Measurements from ENCODE around the gene DSCAML1. TPM values are rescaled to one million over a fixed set of nuclear protein-coding genes. Genes with fewer than 3 reads are reported as not detected.
A peak's percentile ranks its signal among the peaks of the same experiment; 100 is the strongest.

The DSCAML1 gene
- total and polyA plus RNA-seq, 2 of the 8 experiments (the other 6 are each of a cell fraction or from before 2014, with no cell fraction given) = 0.19 to 0.24 TPM

DNA sequence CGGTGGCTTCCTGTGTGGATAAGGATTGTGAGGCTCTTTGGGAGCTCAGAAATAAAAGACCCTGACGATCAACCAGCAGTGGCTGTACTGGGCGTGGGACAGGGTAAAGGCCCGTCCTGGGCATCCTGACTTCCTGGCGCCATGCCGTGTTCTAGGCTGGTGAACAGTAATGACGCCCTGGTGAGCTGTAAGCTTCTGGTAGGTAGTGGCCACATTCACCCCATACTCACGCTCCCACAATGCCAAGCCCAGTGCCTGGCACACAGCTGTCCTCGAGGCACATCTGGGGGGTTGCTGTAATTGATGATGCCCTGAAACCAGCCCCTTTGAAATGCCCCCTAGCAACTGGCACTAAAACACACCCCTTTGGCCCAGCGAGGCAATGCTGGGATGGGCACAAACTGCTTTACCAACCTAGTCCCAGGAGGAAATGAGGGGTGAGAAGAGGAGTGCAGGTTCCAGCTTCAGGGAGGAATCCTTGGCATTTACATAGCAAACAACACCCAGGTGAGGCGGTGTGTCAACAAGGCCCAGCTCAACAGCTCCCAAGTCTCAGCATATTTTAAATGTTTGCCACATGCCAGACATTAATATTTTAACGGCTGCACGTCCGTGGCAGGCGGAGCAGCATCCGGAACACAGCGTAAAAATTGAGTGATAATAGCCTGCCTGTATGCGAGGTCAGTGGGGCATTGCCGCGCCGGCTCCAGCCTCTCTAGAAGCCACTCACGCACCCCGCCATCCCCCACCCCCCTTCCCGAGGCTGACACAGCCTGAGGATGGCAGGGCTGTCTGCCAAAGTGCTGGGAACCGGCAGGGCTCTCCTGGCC lies 79.3 kb downstream of the DSCAML1 start:
- no peak overlapping the region for H3K56ac ChIP-seq (replicated peaks; ENCODE audit: insufficient read length, low read depth, low read length)
- H2AFZ ChIP-seq (ENCODE audit: low read length) = 0 out of 2 replicates have a peak overlapping the region, but pooled peaks have one; percentile 52
- no peak overlapping the region; a peak in 1 of 7 replicates for H3K9ac ChIP-seq (replicated peaks in 1 of 4; ENCODE audit: extremely low read depth in 1 of 4, low read depth in 3 of 4, low read length in 3 of 4)
- H4K8ac ChIP-seq (ENCODE audit: extremely low read depth, insufficient read depth, low read length) = peak overlapping the region; percentile 43; the same call in 1 of the 2 replicates
- no peaks in the 10 kb centered on the region for H3K9me3 ChIP-seq (ENCODE audit: insufficient read depth in 2 of 2, low read depth in 1 of 2, low read length in 1 of 2)
- H2BK12ac ChIP-seq (ENCODE audit: low read depth, low read length) = peak overlapping the region; percentile 72
- H2BK120ac ChIP-seq (replicated peaks; ENCODE audit: low read depth, low read length) = no peak overlapping the region
- CTCF ChIA-PET (ENCODE audit: partially characterized antibody) = interaction anchor here (0.9 to 3.9 kb wide), 9 partner anchors 7 to 292 kb away, joined by 3 to 16 read pairs (median 6); no protein-coding TSS in a partner anchor
- H3K4me3 ChIP-seq (ENCODE audit: extremely low read depth in 1 of 4, insufficient read depth in 2 of 4, low read depth in 3 of 4, low read length in 4 of 4) = peak overlapping the region in 1 of 4 experiments; percentile 36; a peak in 1 of 8 replicates
- H2BK15ac ChIP-seq (ENCODE audit: low read length) = peak overlapping the region; percentile 92; the same call in 1 of the 2 replicates
- no peak overlapping the region for H3K23ac ChIP-seq (ENCODE audit: insufficient read length)
- H4K20me1 ChIP-seq (replicated peaks in 1 of 2; ENCODE audit: control insufficient read depth in 1 of 2, insufficient read depth in 2 of 2, low read length in 2 of 2) = peaks cover 0 to 2% of the 10 kb centered on the region in 2 experiments
- no peaks in the 10 kb centered on the region for H3K36me3 ChIP-seq (ENCODE audit: control insufficient read depth in 2 of 4, insufficient read depth in 4 of 4, low read length in 3 of 4)
- peak overlapping the region; percentile 25 for H3K4ac ChIP-seq (replicated peaks; ENCODE audit: insufficient read length, low read depth, low read length)
- H3K18ac ChIP-seq (ENCODE audit: extremely low read depth, low read length) = no peak overlapping the region
- no peak overlapping the region for H4K5ac ChIP-seq (ENCODE audit: insufficient read length, low read depth, low read length)
- POLR2A ChIA-PET (ENCODE audit: partially characterized antibody) = interaction anchor here (1.0 kb wide), 1 partner anchor 9 kb away, joined by 4 read pairs; no protein-coding TSS in a partner anchor
- no peaks in the 10 kb centered on the region for H3K79me1 ChIP-seq (ENCODE audit: low read depth, low read length)
- H3K4me1 ChIP-seq (replicated peaks in 1 of 4; ENCODE audit: control insufficient read depth in 3 of 4, insufficient read depth in 4 of 4, low read length in 3 of 4) = peaks cover 8 to 20% (median 13%) of the 10 kb centered on the region in 4 experiments
- no peak overlapping the region for H3K27ac ChIP-seq (ENCODE audit: low read depth, low read length)
- H3K4me2 ChIP-seq (ENCODE audit: insufficient read depth in 1 of 2, low read depth in 2 of 2, low read length in 2 of 2) = peak overlapping the region; percentile 41 to 53
- TF ChIP-seq CTBP2 (IDR thresholded peaks at IDR 0.05; ENCODE audit: borderline replicate concordance, insufficient read depth, insufficient read length, low read length) (no peak), EGR1 (IDR thresholded peaks at IDR 0.05; ENCODE audit: borderline replicate concordance, low read depth, low read length) (no peak), TEAD4 (IDR thresholded peaks at IDR 0.05; ENCODE audit: low read depth, low read length) (peak; percentile 92), RBBP5 (IDR thresholded peaks at IDR 0.05; ENCODE audit: borderline replicate concordance, low read depth, low read length) (peak; percentile 45; the same call in 1 of the 2 replicates), EP300 (IDR thresholded peaks at IDR 0.05; ENCODE audit: borderline replicate concordance in 1 of 2, low read depth in 2 of 2, low read length in 2 of 2) (no peak; a peak in 1 of 3 replicates), KDM1A (IDR thresholded peaks at IDR 0.05; ENCODE audit: borderline replicate concordance, low read length) (0 out of 2 replicates have a peak, but pooled peaks have one; percentile 51), SP4 (IDR thresholded peaks at IDR 0.05; ENCODE audit: low read length) (0 out of 2 replicates have a peak, but pooled peaks have one; percentile 31), HDAC2 (IDR thresholded peaks at IDR 0.05; ENCODE audit: borderline replicate concordance in 1 of 2, low read depth in 2 of 2, low read length in 2 of 2) (no peak), ASH2L (IDR thresholded peaks at IDR 0.05; ENCODE audit: low read length) (peak; percentile 52), TCF12 (IDR thresholded peaks at IDR 0.05; ENCODE audit: low read depth, low read length) (0 out of 2 replicates have a peak, but pooled peaks have one; percentile 60)
- H4K91ac ChIP-seq (replicated peaks; ENCODE audit: insufficient read length, low read length) = peak overlapping the region; percentile 1
- 0 out of 2 replicates have a peak overlapping the region, but pooled peaks have one; percentile 66 for H2AK5ac ChIP-seq (ENCODE audit: low read depth, low read length)
- peaks cover 0 to 5% (median 2%) of the 10 kb centered on the region in 4 experiments; a peak in 3 of 7 replicates for H3K27me3 ChIP-seq (replicated peaks in 1 of 4; ENCODE audit: control insufficient read depth in 3 of 4, extremely low read depth in 1 of 4, insufficient read depth in 3 of 4, low read length in 3 of 4)
- no peaks in the 10 kb centered on the region for H3K79me2 ChIP-seq (ENCODE audit: control insufficient read depth in 1 of 2, insufficient read depth in 2 of 2, low read length in 2 of 2)
- H2BK20ac ChIP-seq (ENCODE audit: low read length) = peak overlapping the region; percentile 55
- peaks cover 2% of the 10 kb centered on the region; the same call in 1 of the 2 replicates for H3K23me2 ChIP-seq (ENCODE audit: low read depth, low read length)
- H2BK5ac ChIP-seq (ENCODE audit: low read depth, low read length) = peak overlapping the region; percentile 40; the same call in 1 of the 2 replicates
- DNase-seq (ENCODE audit: low read depth in 1 of 2, low spot score in 2 of 2) (peak in 1 of 2 experiments; percentile 66), FAIRE-seq (peak; percentile 70)
- WGBS, 2 experiments (ENCODE audit: extremely low coverage in 1 of 2, insufficient coverage in 1 of 2, insufficient read length in 1 of 2, insufficient replicate concordance in 2 of 2, low coverage in 1 of 2, low lambda C conversion rate in 2 of 2, missing lambda C conversion rate in 1 of 2) = 45% methylated on average over 25 of the region's 25 CpGs; no CpG with 5 or more reads in 1 of the 2 experiments
- no peak overlapping the region for H3K14ac ChIP-seq (ENCODE audit: insufficient read length)

All from H1 (cell line).